Osteoblast (primary cell): ENCODE results near the gene LPO. TPM values are rescaled to one million over a fixed set of nuclear protein-coding genes. Genes with fewer than 3 reads are reported as not detected.

Experiments used
- DNase-seq: peaks from one replicate; pipeline ENCODE4 v3.0.0; 2011; ENCODE audit warnings: low spot score, mixed read lengths; ENCODE audit not compliant: insufficient read length; ENCODE audit errors: missing footprints
- H2AFZ ChIP-seq: 2 replicates; pipeline ENCODE4 v1.6.0; 2011; ENCODE audit warnings: mild to moderate bottlenecking, low read length
- H3K27ac ChIP-seq: 2 replicates; pipeline ENCODE4 v1.5.1; 2011; ENCODE audit warnings: mild to moderate bottlenecking, low read depth, low read length, moderate library complexity
- H3K27me3 ChIP-seq: 2 replicates; pipeline ENCODE4 v1.6.0; 2012; ENCODE audit warnings: mild to moderate bottlenecking, control low read depth, inconsistent platforms, low read length, moderate library complexity; ENCODE audit not compliant: insufficient read depth
- H3K36me3 ChIP-seq: 2 replicates; pipeline ENCODE4 v1.5.1; 2011; ENCODE audit warnings: mild to moderate bottlenecking, low read length, control low read depth, moderate library complexity; ENCODE audit not compliant: insufficient read depth
- H3K4me1 ChIP-seq: 2 replicates; pipeline ENCODE4 v1.5.1; 2011; ENCODE audit warnings: mild to moderate bottlenecking, low read length, control low read depth, moderate library complexity; ENCODE audit not compliant: insufficient read depth
- H3K4me2 ChIP-seq: 2 replicates; pipeline ENCODE4 v1.6.0; 2011; ENCODE audit warnings: mild to moderate bottlenecking, low read length; ENCODE audit not compliant: insufficient read depth
- H3K4me3 ChIP-seq: fragments of 200-600 bp; sonication (generic); 3 replicates; pipeline ENCODE4 v1.5.1; 2012; ENCODE audit warnings: mild to moderate bottlenecking, low read length, inconsistent platforms; ENCODE audit not compliant: insufficient read depth
- H3K79me2 ChIP-seq: 2 replicates; pipeline ENCODE4 v1.6.0; 2012; ENCODE audit warnings: mild to moderate bottlenecking, low read length, control low read depth, inconsistent platforms; ENCODE audit not compliant: insufficient read depth
- H3K9me3 ChIP-seq: 2 replicates; pipeline ENCODE4 v1.5.1; 2011; ENCODE audit warnings: low read depth, low read length, control low read depth
- H4K20me1 ChIP-seq: 2 replicates; pipeline ENCODE4 v1.6.0; 2012; ENCODE audit warnings: mild to moderate bottlenecking, low read length, control low read depth; ENCODE audit not compliant: insufficient read depth
- total RNA-seq: library from RNA; depleted of rRNA; stranded (reverse); fragments of >200 nt; gene quantifications from 2 replicates; pipeline ENCODE4 v1.2.3, GENCODE V29; 2012
- TF ChIP-seq, protein P1 (sequence below): IDR thresholded peaks from 2 replicates; pipeline ENCODE4 v1.5.1; 2011; ENCODE audit warnings: mild to moderate bottlenecking, low read depth, low read length, moderate library complexity; ENCODE audit errors: extremely low read depth

The LPO gene
- total RNA-seq, 1 donor, result not detected

DNA sequence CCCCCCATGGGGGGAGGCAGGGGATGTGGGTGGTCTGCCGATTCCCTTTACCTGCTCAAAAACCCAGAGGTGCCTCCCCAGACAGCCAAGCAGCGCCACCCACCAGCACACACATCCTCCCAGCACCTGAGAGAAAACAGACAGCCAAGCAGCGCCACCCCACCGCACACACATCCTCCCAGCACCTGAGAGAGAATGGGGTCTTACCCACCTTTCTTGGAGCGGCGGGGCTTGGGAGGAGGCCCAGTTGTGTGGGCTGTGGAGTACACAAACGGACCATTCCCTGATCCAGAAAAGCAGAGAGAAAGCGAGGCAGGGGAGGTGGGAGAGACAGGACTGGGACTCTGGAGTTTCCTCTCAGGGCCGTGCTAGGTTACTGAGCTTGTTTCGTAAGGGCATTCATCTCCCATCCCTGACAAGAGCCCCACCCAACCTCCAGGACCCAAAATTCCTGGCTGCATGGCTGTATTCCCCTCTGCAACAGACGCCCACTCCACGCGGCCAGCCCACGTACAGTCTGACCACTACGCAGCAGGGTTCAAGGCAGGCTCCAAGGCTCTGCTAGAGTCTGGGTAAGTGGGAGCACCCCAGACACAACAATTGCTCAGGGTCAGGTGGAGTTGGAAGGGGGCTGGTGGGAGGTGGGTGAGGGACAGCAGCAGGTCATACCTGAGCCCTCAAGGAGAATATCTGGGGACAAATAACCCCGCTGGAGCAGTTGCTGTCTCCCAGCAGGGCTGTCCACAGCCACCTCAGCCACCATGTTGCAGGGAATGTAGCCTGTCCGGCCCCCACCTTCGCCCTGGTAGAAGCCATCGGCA lies 68.0 kb downstream of the LPO start:
- Histone ChIP-seq H3K79me2 (no peaks in the 10 kb centered on the region), H3K9me3 (no peaks in the 10 kb centered on the region), H3K4me2 (no peak overlapping the region), H3K27me3 (no peaks in the 10 kb centered on the region), H3K36me3 (no peaks in the 10 kb centered on the region), H2AFZ (no peak overlapping the region), H4K20me1 (no peaks in the 10 kb centered on the region), H3K27ac (no peak overlapping the region), H3K4me3 (no peak overlapping the region), H3K4me1 (no peaks in the 10 kb centered on the region)
- TF ChIP-seq, protein P1, sequence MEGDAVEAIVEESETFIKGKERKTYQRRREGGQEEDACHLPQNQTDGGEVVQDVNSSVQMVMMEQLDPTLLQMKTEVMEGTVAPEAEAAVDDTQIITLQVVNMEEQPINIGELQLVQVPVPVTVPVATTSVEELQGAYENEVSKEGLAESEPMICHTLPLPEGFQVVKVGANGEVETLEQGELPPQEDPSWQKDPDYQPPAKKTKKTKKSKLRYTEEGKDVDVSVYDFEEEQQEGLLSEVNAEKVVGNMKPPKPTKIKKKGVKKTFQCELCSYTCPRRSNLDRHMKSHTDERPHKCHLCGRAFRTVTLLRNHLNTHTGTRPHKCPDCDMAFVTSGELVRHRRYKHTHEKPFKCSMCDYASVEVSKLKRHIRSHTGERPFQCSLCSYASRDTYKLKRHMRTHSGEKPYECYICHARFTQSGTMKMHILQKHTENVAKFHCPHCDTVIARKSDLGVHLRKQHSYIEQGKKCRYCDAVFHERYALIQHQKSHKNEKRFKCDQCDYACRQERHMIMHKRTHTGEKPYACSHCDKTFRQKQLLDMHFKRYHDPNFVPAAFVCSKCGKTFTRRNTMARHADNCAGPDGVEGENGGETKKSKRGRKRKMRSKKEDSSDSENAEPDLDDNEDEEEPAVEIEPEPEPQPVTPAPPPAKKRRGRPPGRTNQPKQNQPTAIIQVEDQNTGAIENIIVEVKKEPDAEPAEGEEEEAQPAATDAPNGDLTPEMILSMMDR, result no peak
- DNase-seq, result peak; percentile 81

DNA sequence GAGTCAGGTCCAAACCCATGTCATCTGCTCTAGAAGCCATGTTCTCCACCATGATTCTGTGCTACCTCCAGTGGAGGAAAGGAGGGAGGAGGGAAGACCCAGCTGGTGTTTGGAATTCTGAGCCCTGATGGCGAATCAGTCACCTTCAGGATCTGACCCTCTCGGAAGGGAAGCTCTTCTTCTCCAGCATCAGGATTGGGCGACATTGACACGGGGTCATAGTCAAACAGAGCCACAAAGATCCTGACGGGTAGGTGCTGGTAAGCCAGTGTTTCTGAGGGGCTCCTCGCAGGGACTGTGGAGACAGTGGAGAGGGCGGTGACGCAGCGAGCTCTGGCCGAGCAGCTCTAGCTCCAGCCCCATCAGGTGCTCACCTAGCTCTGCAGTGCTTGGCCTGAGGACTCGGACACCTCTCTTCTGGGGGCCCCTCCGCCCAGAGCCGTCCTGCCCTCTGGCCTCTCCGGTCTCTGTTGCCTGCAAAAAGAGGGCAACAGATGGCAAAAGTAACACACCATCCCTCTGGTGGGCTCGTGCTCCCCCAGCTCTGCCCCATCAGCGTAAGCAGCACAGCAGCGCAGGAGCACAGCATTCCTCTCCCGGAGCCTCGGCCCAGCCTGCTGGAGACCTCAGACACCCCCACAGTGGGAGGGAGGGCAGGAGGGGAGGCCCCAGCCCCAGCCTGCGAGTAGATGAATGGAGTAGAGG lies 69.2 kb downstream of the LPO start:
- Histone ChIP-seq H3K4me1 (no peaks in the 10 kb centered on the region), H2AFZ (no peak overlapping the region), H3K4me2 (no peak overlapping the region), H4K20me1 (no peaks in the 10 kb centered on the region), H3K27ac (no peak overlapping the region), H3K36me3 (no peaks in the 10 kb centered on the region), H3K27me3 (no peaks in the 10 kb centered on the region), H3K79me2 (no peaks in the 10 kb centered on the region), H3K9me3 (no peaks in the 10 kb centered on the region), H3K4me3 (no peak overlapping the region)
- DNase-seq, result peak; percentile 87
- TF ChIP-seq, protein P1, result no peak

DNA sequence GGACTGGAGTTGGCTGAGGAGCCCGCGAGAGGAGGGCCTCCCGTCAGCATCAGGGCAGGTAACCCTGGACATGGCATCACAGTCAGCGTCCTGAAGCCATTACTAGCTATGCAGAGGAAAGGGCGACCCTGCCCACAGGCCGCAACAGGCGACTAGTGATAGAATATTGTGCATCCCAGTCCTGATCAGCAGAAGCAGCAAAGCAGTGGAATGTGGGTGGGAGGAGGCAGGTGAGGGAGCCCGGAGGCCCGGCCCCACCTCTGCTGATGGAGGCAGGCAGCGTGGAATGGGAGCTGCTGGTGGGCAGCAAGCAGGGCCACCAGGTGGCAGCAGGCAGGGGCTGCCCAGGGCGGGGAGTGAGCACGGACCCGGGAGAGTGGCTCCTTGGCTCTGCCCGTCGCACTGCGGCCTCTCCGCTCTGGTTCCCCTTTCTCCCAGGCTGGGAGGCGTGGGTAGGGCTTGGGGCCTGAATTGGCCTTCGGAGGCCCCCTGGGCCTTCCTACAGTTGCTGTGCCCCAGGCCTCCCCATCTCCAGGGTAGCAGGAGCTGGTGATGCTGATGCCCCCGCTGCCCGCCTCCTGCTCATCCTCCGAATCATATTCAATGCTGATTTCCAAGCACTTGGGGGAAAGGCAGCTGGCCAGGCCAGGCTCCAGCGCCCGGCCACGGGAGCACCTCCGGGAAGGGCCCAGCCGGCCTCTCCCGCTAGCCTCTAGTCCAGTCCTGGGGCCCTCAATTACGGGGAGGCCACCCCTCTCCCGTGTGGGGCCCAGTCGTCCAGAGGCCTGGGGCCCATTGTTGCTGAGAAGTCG lies 70.0 kb downstream of the LPO start:
- Histone ChIP-seq H2AFZ (no peak overlapping the region), H3K79me2 (no peaks in the 10 kb centered on the region), H3K36me3 (no peaks in the 10 kb centered on the region), H4K20me1 (no peaks in the 10 kb centered on the region), H3K4me3 (no peak overlapping the region), H3K27me3 (no peaks in the 10 kb centered on the region), H3K9me3 (no peaks in the 10 kb centered on the region), H3K4me1 (no peaks in the 10 kb centered on the region), H3K27ac (no peak overlapping the region), H3K4me2 (no peak overlapping the region)
- TF ChIP-seq, protein P1, result no peak
- peak; percentile 77 for DNase-seq
